Erythroblast (primary cell): ENCODE results near the gene CTNNA3.

Experiments
- GATA1 ChIP-seq: IDR thresholded peaks from 2 replicates; pipeline ENCODE4 v1.6.1; 2011; ENCODE audit warnings: low read depth, mild to moderate bottlenecking, control low read depth, low read length, moderate library complexity
- POLR2A ChIP-seq: IDR thresholded peaks from 2 replicates; pipeline ENCODE4 v1.6.1; 2011; ENCODE audit warnings: mild to moderate bottlenecking, low read length

- TF ChIP-seq POLR2A (no peak), GATA1 (no peak)
Observed at GRCh38 chr10:67095531-67095930, 600.5 kb downstream of the CTNNA3 start.
